Brain microvascular endothelial cell (primary cell): ENCODE measurements around the gene SV2B.

Source experiments
- DNase-seq: peaks from one replicate; pipeline ENCODE4 v3.0.0-alpha.2; 2020
- H3K27ac ChIP-seq: fragments of 250-450 bp; sonication (Bioruptor Pico); 2 replicates; pipeline ENCODE4 v1.5.1; 2020; ENCODE audit warnings: mild to moderate bottlenecking, moderate library complexity
- H3K27me3 ChIP-seq: fragments of 250-450 bp; sonication (Bioruptor Pico); replicated peaks from 2 replicates; pipeline ENCODE4 v1.5.1; 2020; ENCODE audit warnings: mild to moderate bottlenecking
- H3K36me3 ChIP-seq: fragments of 250-450 bp; sonication (Bioruptor Pico); replicated peaks from 2 replicates; pipeline ENCODE4 v1.5.1; 2020; ENCODE audit warnings: mild to moderate bottlenecking
- H3K4me3 ChIP-seq: 2 replicates; pipeline ENCODE4 v1.5.1; 2011; ENCODE audit warnings: low read depth, mild to moderate bottlenecking, control low read depth, low read length, moderate library complexity
- CTCF ChIP-seq: IDR thresholded peaks from 2 replicates; pipeline ENCODE4 v1.5.1; 2011; ENCODE audit warnings: low read depth, mild to moderate bottlenecking, moderate library complexity, low read length, control low read depth, inconsistent platforms; ENCODE audit errors: missing control alignments
- in situ Hi-C: cut with HindIII; loops from 2 replicates; pipeline ENCODE4 v1.10.0; 2017; ENCODE audit warnings: low sequenced_read_pairs, low pct_ligation_motif_present

Gene SV2B

GRCh38 chr15:91104111-91104510, 4.1 kb downstream of the SV2B start:
- Histone ChIP-seq H3K4me3 (no peak overlapping the region), H3K36me3 (no peaks in the 10 kb centered on the region), H3K27me3 (peaks cover 23% of the 10 kb centered on the region), H3K27ac (no peak overlapping the region)
- DNase-seq: no peak
- in situ Hi-C loops: no loop called here
- TF ChIP-seq CTCF: no peak

GRCh38 chr15:91108421-91108820, 8.4 kb downstream of the SV2B start:
- no peak for TF ChIP-seq CTCF
- Histone ChIP-seq H3K27ac (no peak overlapping the region), H3K4me3 (no peak overlapping the region), H3K27me3 (no peaks in the 10 kb centered on the region), H3K36me3 (no peaks in the 10 kb centered on the region)
- in situ Hi-C loops: no loop called here
- no peak for DNase-seq

- TF ChIP-seq CTCF: no peak
- in situ Hi-C loops: no loop called here
- Histone ChIP-seq H3K4me3 (no peak overlapping the region), H3K36me3 (no peaks in the 10 kb centered on the region), H3K27me3 (no peaks in the 10 kb centered on the region), H3K27ac (no peak overlapping the region)
- no peak for DNase-seq
Measured at GRCh38 chr15:91109885-91110284, 9.8 kb downstream of the SV2B start.

GRCh38 chr15:91110407-91110806, 10.3 kb downstream of the SV2B start:
- Histone ChIP-seq H3K27me3 (no peaks in the 10 kb centered on the region), H3K4me3 (no peak overlapping the region), H3K27ac (no peak overlapping the region), H3K36me3 (no peaks in the 10 kb centered on the region)
- in situ Hi-C loops: no loop called here
- DNase-seq: no peak
- TF ChIP-seq CTCF: no peak

- no peak overlapping the region for H3K4me3 ChIP-seq
Measured at GRCh38 chr15:91113030-91113429, 13.0 kb downstream of the SV2B start.

More at GRCh38 chr15:91113030-91113429, 13.0 kb downstream of the SV2B start:
- in situ Hi-C loops: no loop called here
- no peak for DNase-seq
- Histone ChIP-seq H3K27me3 (no peaks in the 10 kb centered on the region), H3K27ac (no peak overlapping the region), H3K36me3 (no peaks in the 10 kb centered on the region)
- TF ChIP-seq CTCF: no peak
